GM12801 (cell line): ENCODE measurements around the gene SNRNP40.

ENCODE experiments used
- CTCF ChIP-seq: IDR thresholded peaks from one replicate; pipeline ENCODE4 v1.5.1; 2011; ENCODE audit warnings: control low read depth; ENCODE audit not compliant: insufficient read length; ENCODE audit errors: extremely low read depth

SNRNP40 gene

GRCh38 chr1:31215065-31215570 is 81.5 kb downstream of the SNRNP40 start:
- no peak for TF ChIP-seq CTCF

DNA sequence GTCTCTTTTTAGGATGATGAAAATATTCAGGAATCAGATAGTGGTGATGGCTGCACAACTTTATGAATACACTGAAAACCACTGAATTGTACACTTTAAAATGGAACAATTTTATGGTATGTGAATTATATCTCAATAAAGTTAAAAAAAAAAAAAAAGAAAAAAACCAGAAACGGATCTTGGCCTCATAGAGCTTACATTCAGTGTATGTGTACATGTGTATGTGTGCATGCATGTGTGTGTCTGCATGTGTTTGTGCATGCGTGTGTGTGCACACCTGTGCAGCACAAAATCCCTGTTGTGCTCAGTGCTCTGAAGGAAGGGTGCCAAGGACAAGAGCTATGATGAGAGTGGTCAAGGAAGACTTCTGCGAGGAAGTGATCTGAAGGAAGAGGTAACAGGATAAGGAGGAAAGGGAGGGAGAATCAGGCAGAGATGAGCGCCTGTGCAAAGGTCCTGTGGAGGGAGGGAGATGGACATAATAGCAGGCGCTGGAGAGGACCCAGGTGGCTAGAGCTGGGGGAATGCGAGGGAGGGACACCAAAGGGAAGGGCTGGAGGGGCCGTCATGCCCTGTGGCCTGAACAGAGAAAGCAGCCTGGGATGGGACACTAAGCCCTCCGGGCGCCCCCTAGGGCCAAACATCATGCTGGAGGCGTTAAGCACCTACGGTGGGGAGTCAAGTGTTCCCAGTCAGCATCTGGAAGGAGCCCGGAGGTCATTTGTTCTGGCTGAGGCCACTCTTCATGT is 82.1 kb downstream of the SNRNP40 start:
- TF ChIP-seq CTCF, result no peak
